Measurements from ENCODE around the gene TSKU. TPM values are rescaled to one million over a fixed set of nuclear protein-coding genes. Genes with fewer than 3 reads are reported as not detected.

Gene TSKU
- total and polyA plus RNA-seq, 2 experiments from 2014 or later: 11.7 to 31.1 TPM

GRCh38 chr11:76830639-76831327 is 47.6 kb downstream of the TSKU start (continued):
- TF ChIP-seq, protein P1, sequence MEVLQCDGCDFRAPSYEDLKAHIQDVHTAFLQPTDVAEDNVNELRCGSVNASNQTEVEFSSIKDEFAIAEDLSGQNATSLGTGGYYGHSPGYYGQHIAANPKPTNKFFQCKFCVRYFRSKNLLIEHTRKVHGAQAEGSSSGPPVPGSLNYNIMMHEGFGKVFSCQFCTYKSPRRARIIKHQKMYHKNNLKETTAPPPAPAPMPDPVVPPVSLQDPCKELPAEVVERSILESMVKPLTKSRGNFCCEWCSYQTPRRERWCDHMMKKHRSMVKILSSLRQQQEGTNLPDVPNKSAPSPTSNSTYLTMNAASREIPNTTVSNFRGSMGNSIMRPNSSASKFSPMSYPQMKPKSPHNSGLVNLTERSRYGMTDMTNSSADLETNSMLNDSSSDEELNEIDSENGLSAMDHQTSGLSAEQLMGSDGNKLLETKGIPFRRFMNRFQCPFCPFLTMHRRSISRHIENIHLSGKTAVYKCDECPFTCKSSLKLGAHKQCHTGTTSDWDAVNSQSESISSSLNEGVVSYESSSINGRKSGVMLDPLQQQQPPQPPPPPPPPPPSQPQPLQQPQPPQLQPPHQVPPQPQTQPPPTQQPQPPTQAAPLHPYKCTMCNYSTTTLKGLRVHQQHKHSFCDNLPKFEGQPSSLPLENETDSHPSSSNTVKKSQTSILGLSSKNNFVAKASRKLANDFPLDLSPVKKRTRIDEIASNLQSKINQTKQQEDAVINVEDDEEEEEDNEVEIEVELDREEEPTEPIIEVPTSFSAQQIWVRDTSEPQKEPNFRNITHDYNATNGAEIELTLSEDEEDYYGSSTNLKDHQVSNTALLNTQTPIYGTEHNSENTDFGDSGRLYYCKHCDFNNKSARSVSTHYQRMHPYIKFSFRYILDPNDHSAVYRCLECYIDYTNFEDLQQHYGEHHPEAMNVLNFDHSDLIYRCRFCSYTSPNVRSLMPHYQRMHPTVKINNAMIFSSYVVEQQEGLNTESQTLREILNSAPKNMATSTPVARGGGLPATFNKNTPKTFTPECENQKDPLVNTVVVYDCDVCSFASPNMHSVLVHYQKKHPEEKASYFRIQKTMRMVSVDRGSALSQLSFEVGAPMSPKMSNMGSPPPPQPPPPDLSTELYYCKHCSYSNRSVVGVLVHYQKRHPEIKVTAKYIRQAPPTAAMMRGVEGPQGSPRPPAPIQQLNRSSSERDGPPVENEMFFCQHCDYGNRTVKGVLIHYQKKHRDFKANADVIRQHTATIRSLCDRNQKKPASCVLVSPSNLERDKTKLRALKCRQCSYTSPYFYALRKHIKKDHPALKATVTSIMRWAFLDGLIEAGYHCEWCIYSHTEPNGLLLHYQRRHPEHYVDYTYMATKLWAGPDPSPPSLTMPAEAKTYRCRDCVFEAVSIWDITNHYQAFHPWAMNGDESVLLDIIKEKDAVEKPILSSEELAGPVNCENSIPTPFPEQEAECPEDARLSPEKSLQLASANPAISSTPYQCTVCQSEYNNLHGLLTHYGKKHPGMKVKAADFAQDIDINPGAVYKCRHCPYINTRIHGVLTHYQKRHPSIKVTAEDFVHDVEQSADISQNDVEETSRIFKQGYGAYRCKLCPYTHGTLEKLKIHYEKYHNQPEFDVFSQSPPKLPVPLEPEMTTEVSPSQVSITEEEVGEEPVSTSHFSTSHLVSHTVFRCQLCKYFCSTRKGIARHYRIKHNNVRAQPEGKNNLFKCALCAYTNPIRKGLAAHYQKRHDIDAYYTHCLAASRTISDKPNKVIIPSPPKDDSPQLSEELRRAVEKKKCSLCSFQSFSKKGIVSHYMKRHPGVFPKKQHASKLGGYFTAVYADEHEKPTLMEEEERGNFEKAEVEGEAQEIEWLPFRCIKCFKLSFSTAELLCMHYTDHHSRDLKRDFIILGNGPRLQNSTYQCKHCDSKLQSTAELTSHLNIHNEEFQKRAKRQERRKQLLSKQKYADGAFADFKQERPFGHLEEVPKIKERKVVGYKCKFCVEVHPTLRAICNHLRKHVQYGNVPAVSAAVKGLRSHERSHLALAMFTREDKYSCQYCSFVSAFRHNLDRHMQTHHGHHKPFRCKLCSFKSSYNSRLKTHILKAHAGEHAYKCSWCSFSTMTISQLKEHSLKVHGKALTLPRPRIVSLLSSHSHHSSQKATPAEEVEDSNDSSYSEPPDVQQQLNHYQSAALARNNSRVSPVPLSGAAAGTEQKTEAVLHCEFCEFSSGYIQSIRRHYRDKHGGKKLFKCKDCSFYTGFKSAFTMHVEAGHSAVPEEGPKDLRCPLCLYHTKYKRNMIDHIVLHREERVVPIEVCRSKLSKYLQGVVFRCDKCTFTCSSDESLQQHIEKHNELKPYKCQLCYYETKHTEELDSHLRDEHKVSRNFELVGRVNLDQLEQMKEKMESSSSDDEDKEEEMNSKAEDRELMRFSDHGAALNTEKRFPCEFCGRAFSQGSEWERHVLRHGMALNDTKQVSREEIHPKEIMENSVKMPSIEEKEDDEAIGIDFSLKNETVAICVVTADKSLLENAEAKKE (CRISPR knock-in tag; IDR thresholded peaks at IDR 0.05): no peak
- TF ChIP-seq, protein P2, sequence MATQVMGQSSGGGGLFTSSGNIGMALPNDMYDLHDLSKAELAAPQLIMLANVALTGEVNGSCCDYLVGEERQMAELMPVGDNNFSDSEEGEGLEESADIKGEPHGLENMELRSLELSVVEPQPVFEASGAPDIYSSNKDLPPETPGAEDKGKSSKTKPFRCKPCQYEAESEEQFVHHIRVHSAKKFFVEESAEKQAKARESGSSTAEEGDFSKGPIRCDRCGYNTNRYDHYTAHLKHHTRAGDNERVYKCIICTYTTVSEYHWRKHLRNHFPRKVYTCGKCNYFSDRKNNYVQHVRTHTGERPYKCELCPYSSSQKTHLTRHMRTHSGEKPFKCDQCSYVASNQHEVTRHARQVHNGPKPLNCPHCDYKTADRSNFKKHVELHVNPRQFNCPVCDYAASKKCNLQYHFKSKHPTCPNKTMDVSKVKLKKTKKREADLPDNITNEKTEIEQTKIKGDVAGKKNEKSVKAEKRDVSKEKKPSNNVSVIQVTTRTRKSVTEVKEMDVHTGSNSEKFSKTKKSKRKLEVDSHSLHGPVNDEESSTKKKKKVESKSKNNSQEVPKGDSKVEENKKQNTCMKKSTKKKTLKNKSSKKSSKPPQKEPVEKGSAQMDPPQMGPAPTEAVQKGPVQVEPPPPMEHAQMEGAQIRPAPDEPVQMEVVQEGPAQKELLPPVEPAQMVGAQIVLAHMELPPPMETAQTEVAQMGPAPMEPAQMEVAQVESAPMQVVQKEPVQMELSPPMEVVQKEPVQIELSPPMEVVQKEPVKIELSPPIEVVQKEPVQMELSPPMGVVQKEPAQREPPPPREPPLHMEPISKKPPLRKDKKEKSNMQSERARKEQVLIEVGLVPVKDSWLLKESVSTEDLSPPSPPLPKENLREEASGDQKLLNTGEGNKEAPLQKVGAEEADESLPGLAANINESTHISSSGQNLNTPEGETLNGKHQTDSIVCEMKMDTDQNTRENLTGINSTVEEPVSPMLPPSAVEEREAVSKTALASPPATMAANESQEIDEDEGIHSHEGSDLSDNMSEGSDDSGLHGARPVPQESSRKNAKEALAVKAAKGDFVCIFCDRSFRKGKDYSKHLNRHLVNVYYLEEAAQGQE (IDR thresholded peaks at IDR 0.05; ENCODE audit: unreplicated experiment): no peak
- TF ChIP-seq CTCF (conservative IDR thresholded peaks at IDR 0.05; ENCODE audit: low read depth in 2 of 2) (no peak), JUNB (IDR thresholded peaks at IDR 0.05; ENCODE audit: unreplicated experiment) (no peak), ZNF114 (CRISPR knock-in tag; IDR thresholded peaks at IDR 0.05) (no peak)
- TF ChIP-seq, protein P3, sequence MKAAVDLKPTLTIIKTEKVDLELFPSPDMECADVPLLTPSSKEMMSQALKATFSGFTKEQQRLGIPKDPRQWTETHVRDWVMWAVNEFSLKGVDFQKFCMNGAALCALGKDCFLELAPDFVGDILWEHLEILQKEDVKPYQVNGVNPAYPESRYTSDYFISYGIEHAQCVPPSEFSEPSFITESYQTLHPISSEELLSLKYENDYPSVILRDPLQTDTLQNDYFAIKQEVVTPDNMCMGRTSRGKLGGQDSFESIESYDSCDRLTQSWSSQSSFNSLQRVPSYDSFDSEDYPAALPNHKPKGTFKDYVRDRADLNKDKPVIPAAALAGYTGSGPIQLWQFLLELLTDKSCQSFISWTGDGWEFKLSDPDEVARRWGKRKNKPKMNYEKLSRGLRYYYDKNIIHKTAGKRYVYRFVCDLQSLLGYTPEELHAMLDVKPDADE (IDR thresholded peaks at IDR 0.05): no peak

Data from GM23338 (cell line).